ENCODE results near the gene PTGER1.
"Not testable (repeated sequence)": the region's sequence is repeated elsewhere in the genome, so short reads cannot be mapped to it uniquely, and the experiment has no call there.

PTGER1 gene

DNA sequence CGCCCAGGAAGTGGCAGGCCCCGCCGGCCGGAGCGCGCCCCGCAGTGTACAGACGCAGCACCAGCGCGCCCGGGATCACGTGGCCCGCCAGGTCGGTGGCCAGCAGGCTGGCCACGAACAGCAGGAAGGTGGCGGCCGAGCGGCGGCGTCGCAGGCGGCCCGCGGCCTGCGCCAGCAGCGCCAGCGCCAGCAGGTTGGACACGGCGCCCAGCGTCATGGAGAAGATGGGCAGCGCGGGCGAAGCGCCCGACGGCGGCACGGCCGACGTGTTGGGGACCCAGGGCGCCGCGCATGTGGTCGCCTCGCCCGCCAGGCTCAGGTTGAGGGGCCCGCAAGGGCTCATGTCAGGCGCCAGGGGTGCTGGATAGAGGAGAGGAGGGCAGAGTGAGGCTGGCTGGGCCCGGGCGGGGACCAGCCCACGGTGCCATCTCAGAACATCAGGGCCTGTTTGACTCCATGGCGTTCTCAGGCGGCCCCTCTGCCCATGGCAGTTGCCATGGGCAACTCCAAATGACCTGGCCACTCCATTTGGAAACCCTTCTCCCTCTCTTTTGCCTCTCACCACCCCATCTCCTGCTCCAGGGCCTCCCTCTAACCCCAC lies 1.1 kb downstream of the PTGER1 start:
- no peak for DNase-seq

GRCh38 chr19:14473073-14473977 lies 1.8 kb downstream of the PTGER1 start:
- DNase-seq = no peak

- DNase-seq = peak; percentile 86
These were observed 2.8 kb downstream of the PTGER1 start for GRCh38 chr19:14472202-14472938.

DNA sequence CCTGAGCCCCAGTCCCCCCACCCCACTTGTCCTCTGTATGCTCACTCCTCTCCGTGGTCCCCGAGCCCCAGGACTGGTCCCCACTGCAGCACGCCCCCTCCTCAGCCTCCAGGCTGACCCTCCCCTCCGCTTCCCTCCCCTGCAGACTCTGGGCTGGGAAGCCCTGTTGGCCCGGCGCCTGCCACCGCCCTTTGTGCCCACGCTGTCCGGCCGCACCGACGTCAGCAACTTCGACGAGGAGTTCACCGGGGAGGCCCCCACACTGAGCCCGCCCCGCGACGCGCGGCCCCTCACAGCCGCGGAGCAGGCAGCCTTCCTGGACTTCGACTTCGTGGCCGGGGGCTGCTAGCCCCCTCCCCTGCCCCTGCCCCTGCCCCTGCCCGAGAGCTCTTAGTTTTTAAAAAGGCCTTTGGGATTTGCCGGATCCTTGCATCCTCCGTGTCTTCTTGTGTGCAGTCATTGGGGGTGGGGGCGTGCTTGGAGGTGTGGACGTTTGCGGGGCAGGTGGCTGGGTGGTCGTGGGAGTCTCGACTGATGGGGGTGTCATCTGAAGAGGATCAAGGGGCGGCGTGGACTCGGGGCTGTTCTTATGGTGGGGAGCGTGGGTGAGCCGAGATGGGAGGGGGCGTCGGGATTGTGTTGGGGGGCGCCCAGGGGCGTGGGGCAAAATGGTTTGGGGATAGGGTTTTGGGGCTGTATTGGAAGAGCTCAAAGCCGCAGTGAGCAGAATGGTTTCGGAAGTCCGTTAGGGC lies 3.5 kb downstream of the PTGER1 start:
- DNase-seq = no peak

- DNase-seq = no peak
These were observed 4.9 kb downstream of the PTGER1 start for GRCh38 chr19:14470031-14470876.

GRCh38 chr19:14467816-14468215 lies 7.3 kb downstream of the PTGER1 start:
- no peak for DNase-seq

- DNase-seq = no peak
These were observed 7.8 kb downstream of the PTGER1 start for GRCh38 chr19:14467391-14467790.

DNA sequence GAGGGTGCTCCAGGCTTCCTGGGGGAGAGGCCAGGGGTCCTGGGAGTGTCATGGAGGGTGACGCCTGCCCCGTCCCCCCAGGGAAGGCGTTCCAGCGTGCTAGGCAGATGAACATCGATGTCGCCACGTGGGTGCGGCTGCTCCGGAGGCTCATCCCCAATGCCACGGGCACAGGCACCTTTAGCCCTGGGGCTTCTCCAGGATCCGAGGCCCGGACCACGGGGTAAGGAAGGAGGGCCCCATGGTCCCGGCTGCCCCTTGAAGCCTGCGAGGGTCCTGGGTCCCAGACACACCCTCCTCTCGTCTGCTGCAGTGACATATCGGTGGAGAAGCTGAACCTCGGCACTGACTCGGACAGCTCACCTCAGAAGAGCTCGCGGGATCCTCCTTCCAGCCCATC lies 11.4 kb downstream of the PTGER1 start:
- DNase-seq = no peak

DNA sequence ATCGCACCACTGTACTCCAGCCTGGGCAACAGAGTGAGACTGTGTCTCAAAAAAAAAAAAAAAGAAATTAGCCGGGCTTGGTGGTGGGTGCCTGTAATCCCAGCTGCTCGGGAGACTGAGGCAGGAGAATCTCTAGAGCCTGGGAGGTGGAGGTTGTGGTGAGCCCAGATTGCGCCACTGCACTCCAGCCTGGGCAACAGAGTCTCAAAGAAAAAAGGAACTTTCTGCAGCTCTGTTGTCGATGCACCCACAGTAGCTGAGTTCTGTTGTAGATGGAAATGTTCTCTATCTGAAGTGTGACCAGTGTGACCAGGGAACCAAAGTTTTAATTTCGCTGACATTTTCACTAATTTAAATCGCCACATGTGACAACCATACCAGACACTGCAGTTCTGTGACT lies 12.8 kb downstream of the PTGER1 start:
- not testable (repeated sequence) for DNase-seq

GRCh38 chr19:14460935-14461334 lies 14.2 kb downstream of the PTGER1 start:
- DNase-seq = no peak

DNA sequence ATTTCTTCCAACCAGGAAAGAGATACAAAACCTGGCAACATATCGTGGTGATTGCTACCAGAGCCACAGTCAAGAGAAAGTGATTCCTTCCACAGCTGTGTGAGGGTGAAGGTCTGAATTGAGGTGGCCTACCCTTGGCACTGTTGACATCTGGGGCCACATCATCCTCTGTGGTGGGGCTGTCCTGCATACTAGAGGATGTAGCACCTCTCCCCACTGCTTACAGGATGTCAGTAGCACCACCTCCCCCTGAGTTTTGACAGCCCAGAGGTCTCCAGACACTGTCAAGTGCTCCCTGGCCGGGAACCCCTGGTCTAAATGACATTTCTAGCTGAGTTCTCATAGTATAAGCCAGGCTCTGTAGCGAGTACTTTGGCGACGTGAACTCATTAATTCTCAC lies 15.5 kb downstream of the PTGER1 start:
- peak; percentile 60 for DNase-seq

DNA sequence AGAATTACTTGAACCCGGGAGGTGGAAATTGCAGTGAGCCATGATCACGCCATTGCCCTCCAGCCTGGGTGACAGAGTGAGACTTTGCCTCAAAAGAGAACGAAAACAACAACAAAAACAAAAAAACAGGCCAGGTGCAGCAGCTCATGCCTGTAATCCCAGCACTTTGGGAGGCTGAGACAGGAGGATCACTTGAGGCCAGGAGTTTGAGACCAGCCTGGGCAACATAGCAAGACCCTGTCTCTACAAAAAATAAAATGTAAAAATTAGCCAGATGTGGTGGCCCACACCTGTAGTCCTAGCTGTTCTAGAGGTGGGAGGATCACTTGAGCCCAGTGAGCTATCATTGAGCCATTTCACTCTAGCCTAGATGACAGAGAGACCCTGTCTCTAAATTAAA lies 22.9 kb downstream of the PTGER1 start:
- DNase-seq = not testable (repeated sequence)

GRCh38 chr19:14450876-14451275 lies 24.3 kb downstream of the PTGER1 start:
- no peak for DNase-seq

- DNase-seq = peak; percentile 74
These were observed 24.8 kb downstream of the PTGER1 start for GRCh38 chr19:14450168-14450874.

DNA sequence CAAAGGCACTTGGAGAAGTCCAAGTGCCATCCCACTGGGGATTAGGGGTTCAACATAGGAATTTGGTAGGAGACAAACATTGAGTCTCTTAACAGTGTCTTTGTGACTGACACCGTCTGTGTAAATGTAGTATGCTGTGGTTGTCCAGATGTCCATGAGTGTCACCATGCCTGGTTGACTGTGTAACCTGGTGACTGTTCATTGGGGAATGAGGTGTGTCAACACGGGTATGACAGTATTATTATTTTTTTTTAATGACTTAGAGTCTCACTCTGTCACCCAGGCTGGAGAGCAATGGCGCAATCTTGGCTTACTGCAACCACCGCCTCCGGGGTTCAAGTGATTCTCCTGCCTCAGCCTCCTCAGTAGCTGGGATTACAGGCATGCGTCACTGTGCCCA lies 25.8 kb downstream of the PTGER1 start:
- no peak for DNase-seq

DNA sequence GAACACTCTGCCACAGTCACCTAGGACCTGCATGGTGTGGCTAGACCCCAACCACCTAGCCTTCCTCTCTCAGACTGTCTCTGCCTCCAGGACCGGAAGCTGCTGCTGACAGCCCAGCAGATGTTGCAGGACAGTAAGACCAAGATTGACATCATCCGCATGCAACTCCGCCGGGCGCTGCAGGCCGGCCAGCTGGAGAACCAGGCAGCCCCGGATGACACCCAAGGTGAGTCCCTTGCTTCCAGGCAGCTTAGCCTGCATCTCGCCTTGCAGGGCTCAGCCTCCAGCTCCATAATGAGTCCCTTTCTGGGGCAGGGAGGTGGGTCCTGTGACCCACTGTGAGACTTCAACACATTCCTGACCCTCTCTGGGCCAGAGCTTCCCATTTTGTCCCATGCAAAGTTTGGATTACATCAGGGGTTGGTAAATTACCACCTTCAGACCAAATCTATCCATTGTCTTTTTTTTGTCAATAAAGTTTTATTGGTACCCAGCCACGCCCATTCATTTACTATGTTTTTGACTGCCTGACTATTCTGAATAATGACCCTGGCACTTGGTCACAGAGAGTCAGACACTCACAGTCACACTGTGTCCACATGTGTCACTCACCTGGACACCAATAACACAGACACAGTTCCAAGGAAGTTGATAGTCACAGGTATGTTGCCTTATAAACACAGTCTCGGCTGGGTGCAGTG lies 28.7 kb downstream of the PTGER1 start:
- no peak for DNase-seq

DNA sequence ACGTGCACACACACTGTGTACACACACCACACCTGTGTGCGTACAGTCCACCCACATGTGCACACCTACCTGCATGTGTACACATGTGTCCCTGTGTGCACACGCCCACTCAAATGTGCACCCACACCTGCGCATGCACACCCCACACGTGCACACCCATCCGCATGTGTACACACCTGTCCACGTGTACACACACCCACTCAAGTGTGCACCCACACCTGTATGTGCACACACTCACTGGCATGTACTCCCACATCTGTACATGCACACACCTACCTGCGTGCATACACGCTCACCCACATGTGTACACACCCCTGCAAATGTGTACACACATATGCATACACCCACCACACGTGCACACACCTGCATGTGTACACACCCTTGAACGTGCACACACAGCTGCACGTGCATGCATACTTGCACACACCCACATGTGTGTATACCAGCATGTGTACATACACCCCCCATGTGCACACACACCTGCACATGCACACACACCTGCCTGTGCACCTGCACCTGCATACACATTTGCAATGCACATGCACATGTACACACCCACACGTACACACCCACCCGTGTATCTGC lies 31.4 kb downstream of the PTGER1 start:
- no peak for DNase-seq

- DNase-seq = no peak
These were observed 32.1 kb downstream of the PTGER1 start for GRCh38 chr19:14442891-14443631.

Measured in CD4-positive, alpha-beta T cell treated with Interleukin-12 subunit alpha and Interleukin-12 subunit beta, for 1 hour (primary cell).